Right atrium auricular region (tissue), 2 donors: ENCODE results near the gene ZBTB40. TPM values are rescaled to one million over a fixed set of nuclear protein-coding genes. Genes with fewer than 3 reads are reported as not detected.

ENCODE experiments used
- DNase-seq: peaks from one replicate; pipeline ENCODE4 v3.0.0-alpha.2; 2019; ENCODE audit warnings: low spot score
- H3K27ac ChIP-seq, 2 donors: fragments of 200-600 bp; sonication (generic); 1 replicate in 1 of 2; 2 replicates in 1 of 2; pipeline ENCODE4 v1.5.1; 2016 to 2019
- H3K27me3 ChIP-seq, 2 donors: fragments of 200-600 bp; sonication (generic); one replicate each; pipeline versions ENCODE4 v1.5.1 to v1.6.0; 2017 to 2019
- H3K36me3 ChIP-seq: fragments of 200-600 bp; sonication (generic); one replicate; pipeline ENCODE4 v1.5.1; 2016
- H3K4me1 ChIP-seq, 2 donors: fragments of 200-600 bp; sonication (generic); one replicate each; pipeline versions ENCODE4 v1.5.1 to v1.6.0; 2017 to 2019
- H3K4me3 ChIP-seq, 2 donors: fragments of 200-600 bp; sonication (generic); 1 replicate in 1 of 2; 2 replicates in 1 of 2; pipeline ENCODE4 v1.5.1; 2017 to 2019; ENCODE audit warnings: mild to moderate bottlenecking in 1 of 2, moderate library complexity in 1 of 2
- H3K9me3 ChIP-seq, 2 donors: fragments of 200-600 bp; sonication (generic); one replicate each; pipeline ENCODE4 v1.5.1; 2019
- CTCF ChIP-seq, 2 donors: fragments of 200-600 bp; sonication (generic); IDR thresholded peaks; one replicate each; pipeline ENCODE4 v1.5.1; 2019; ENCODE audit warnings: antibody characterized with exemption in 2 of 2
- total RNA-seq, 2 donors: library from RNA; depleted of rRNA; stranded (reverse); fragments of >200 nt; gene quantifications; one replicate each; pipeline ENCODE4 v1.1.0, GENCODE V29; 2016

ZBTB40 gene
- total RNA-seq, 2 donors from 2014 or later, result 10.4 to 12.5 TPM

- Histone ChIP-seq H3K4me3 (no peak overlapping the region), H3K36me3 (no peaks in the 10 kb centered on the region), H3K27me3 (no peaks in the 10 kb centered on the region), H3K4me1 (peaks cover 0 to 25% of the 10 kb centered on the region in 2 donors), H3K27ac (no peak overlapping the region), H3K9me3 (no peaks in the 10 kb centered on the region)
- DNase-seq, result no peak
- TF ChIP-seq CTCF (IDR thresholded peaks at IDR 0.05), result no peak
These were observed 40.5 kb downstream of the ZBTB40 start for GRCh38 chr1:22491995-22492715.

GRCh38 chr1:22494144-22494543, 42.5 kb downstream of the ZBTB40 start:
- no peak overlapping the region for H3K4me3 ChIP-seq
- H3K9me3 ChIP-seq, result no peaks in the 10 kb centered on the region
- no peak overlapping the region for H3K27ac ChIP-seq
- DNase-seq, result no peak
- H3K36me3 ChIP-seq, result no peaks in the 10 kb centered on the region
- TF ChIP-seq CTCF (IDR thresholded peaks at IDR 0.05), result no peak
- H3K27me3 ChIP-seq, result no peaks in the 10 kb centered on the region
- H3K4me1 ChIP-seq, result peaks cover 0 to 21% of the 10 kb centered on the region in 2 donors

GRCh38 chr1:22494943-22495579, 43.4 kb downstream of the ZBTB40 start:
- no peak for DNase-seq
- Histone ChIP-seq H3K36me3 (no peaks in the 10 kb centered on the region), H3K27ac (no peak overlapping the region), H3K27me3 (no peaks in the 10 kb centered on the region), H3K4me1 (peaks cover 0 to 30% of the 10 kb centered on the region in 2 donors), H3K4me3 (no peak overlapping the region), H3K9me3 (no peaks in the 10 kb centered on the region)
- no peak for TF ChIP-seq CTCF (IDR thresholded peaks at IDR 0.05)

- Histone ChIP-seq H3K4me3 (no peak overlapping the region), H3K36me3 (peaks cover under 1% of the 10 kb centered on the region), H3K27me3 (no peaks in the 10 kb centered on the region), H3K9me3 (no peaks in the 10 kb centered on the region), H3K4me1 (peaks cover 0 to 45% of the 10 kb centered on the region in 2 donors), H3K27ac (no peak overlapping the region)
- TF ChIP-seq CTCF (IDR thresholded peaks at IDR 0.05), result no peak
- DNase-seq, result no peak
These were observed 45.0 kb downstream of the ZBTB40 start for GRCh38 chr1:22496536-22497160.

- TF ChIP-seq CTCF (IDR thresholded peaks at IDR 0.05), result no peak
- Histone ChIP-seq H3K9me3 (no peaks in the 10 kb centered on the region), H3K4me3 (no peak overlapping the region), H3K36me3 (peaks cover 10% of the 10 kb centered on the region), H3K27ac (no peak overlapping the region), H3K4me1 (peaks cover 0 to 45% of the 10 kb centered on the region in 2 donors), H3K27me3 (no peaks in the 10 kb centered on the region)
- no peak for DNase-seq
These were observed 46.8 kb downstream of the ZBTB40 start for GRCh38 chr1:22498463-22498862.
